ENCODE results near the gene SESN1.
A peak's percentile ranks its signal among the peaks of the same experiment; 100 is the strongest.

The SESN1 gene

GRCh38 chr6:109082188-109082577 lies 12.5 kb downstream of the SESN1 start:
- Mint-ChIP-seq H3K9me3 (no peaks in the 10 kb centered on the region), H3K27ac (no peak overlapping the region), H3K4me3 (no peak overlapping the region), H3K4me1 (peaks cover 2% of the 10 kb centered on the region), H3K36me3 (no peaks in the 10 kb centered on the region)
- no peak for DNase-seq (ENCODE audit: low spot score in 2 of 2)
- ATAC-seq, result peak; percentile 79

- ATAC-seq, result no peak
- no peak overlapping the region for H3K27ac Mint-ChIP-seq
- H3K4me3 Mint-ChIP-seq, result no peak overlapping the region
These were observed 13.0 kb downstream of the SESN1 start for GRCh38 chr6:109081516-109082187.

GRCh38 chr6:109081026-109081425 lies 13.6 kb downstream of the SESN1 start:
- Mint-ChIP-seq H3K9me3 (no peaks in the 10 kb centered on the region), H3K27ac (no peak overlapping the region), H3K36me3 (no peaks in the 10 kb centered on the region), H3K4me1 (peaks cover 6% of the 10 kb centered on the region), H3K4me3 (no peak overlapping the region)
- ATAC-seq (no peak), DNase-seq (ENCODE audit: low spot score in 2 of 2) (no peak)

More at GRCh38 chr6:109081516-109082187, 13.0 kb downstream of the SESN1 start:
- peaks cover 3% of the 10 kb centered on the region for H3K4me1 Mint-ChIP-seq
- H3K9me3 Mint-ChIP-seq, result no peaks in the 10 kb centered on the region
- no peak for DNase-seq (ENCODE audit: low spot score in 2 of 2)
- H3K36me3 Mint-ChIP-seq, result no peaks in the 10 kb centered on the region

- Mint-ChIP-seq H3K4me3 (no peak overlapping the region), H3K36me3 (no peaks in the 10 kb centered on the region), H3K4me1 (peaks cover 6% of the 10 kb centered on the region), H3K27ac (no peak overlapping the region), H3K9me3 (no peaks in the 10 kb centered on the region)
- DNase-seq (ENCODE audit: low spot score in 2 of 2) (no peak), ATAC-seq (no peak)
These were observed 14.7 kb downstream of the SESN1 start for GRCh38 chr6:109079981-109080380.

- H3K9me3 Mint-ChIP-seq, result no peaks in the 10 kb centered on the region
- no peaks in the 10 kb centered on the region for H3K36me3 Mint-ChIP-seq
- ATAC-seq, result no peak
- no peak for DNase-seq (ENCODE audit: low spot score in 2 of 2)
- H3K4me3 Mint-ChIP-seq, result no peak overlapping the region
- H3K27ac Mint-ChIP-seq, result no peak overlapping the region
- peaks cover 13% of the 10 kb centered on the region for H3K4me1 Mint-ChIP-seq
These were observed 18.3 kb downstream of the SESN1 start for GRCh38 chr6:109076377-109076776.

- Mint-ChIP-seq H3K4me1 (peaks cover 17% of the 10 kb centered on the region), H3K9me3 (no peaks in the 10 kb centered on the region), H3K36me3 (no peaks in the 10 kb centered on the region), H3K4me3 (no peak overlapping the region), H3K27ac (no peak overlapping the region)
- ATAC-seq (no peak), DNase-seq (ENCODE audit: low spot score in 2 of 2) (no peak)
These were observed 18.7 kb downstream of the SESN1 start for GRCh38 chr6:109075934-109076333.

- Mint-ChIP-seq H3K27ac (no peak overlapping the region), H3K4me3 (no peak overlapping the region), H3K36me3 (no peaks in the 10 kb centered on the region), H3K4me1 (peaks cover 23% of the 10 kb centered on the region), H3K9me3 (no peaks in the 10 kb centered on the region)
- no peak for DNase-seq (ENCODE audit: low spot score in 2 of 2)
- no peak for ATAC-seq
These were observed 20.6 kb downstream of the SESN1 start for GRCh38 chr6:109074133-109074415.

GRCh38 chr6:109073344-109074132 lies 21.1 kb downstream of the SESN1 start:
- no peaks in the 10 kb centered on the region for H3K9me3 Mint-ChIP-seq
- peaks cover 24% of the 10 kb centered on the region for H3K4me1 Mint-ChIP-seq
- no peaks in the 10 kb centered on the region for H3K36me3 Mint-ChIP-seq
- H3K4me3 Mint-ChIP-seq, result no peak overlapping the region
- ATAC-seq (peak; percentile 66), DNase-seq (ENCODE audit: low spot score in 2 of 2) (peak; percentile 46 to 69)
- no peak overlapping the region for H3K27ac Mint-ChIP-seq

GRCh38 chr6:109071125-109071917 lies 23.3 kb downstream of the SESN1 start:
- no peak for DNase-seq (ENCODE audit: low spot score in 2 of 2)
- Mint-ChIP-seq H3K9me3 (no peaks in the 10 kb centered on the region), H3K4me3 (peak overlapping the region; percentile 64), H3K27ac (peak overlapping the region; percentile 88), H3K4me1 (peaks cover 34% of the 10 kb centered on the region), H3K36me3 (no peaks in the 10 kb centered on the region)
- peak; percentile 53 for ATAC-seq

- no peak for DNase-seq (ENCODE audit: low spot score in 2 of 2)
- Mint-ChIP-seq H3K9me3 (no peaks in the 10 kb centered on the region), H3K4me3 (no peak overlapping the region), H3K27ac (no peak overlapping the region), H3K4me1 (peaks cover 34% of the 10 kb centered on the region), H3K36me3 (no peaks in the 10 kb centered on the region)
- ATAC-seq, result no peak
These were observed 24.9 kb downstream of the SESN1 start for GRCh38 chr6:109069746-109070145.

GRCh38 chr6:109062767-109063352 lies 31.8 kb downstream of the SESN1 start:
- Mint-ChIP-seq H3K36me3 (no peaks in the 10 kb centered on the region), H3K4me3 (no peak overlapping the region), H3K4me1 (peaks cover 62% of the 10 kb centered on the region), H3K9me3 (no peaks in the 10 kb centered on the region), H3K27ac (no peak overlapping the region)
- DNase-seq (ENCODE audit: low spot score in 2 of 2) (no peak), ATAC-seq (no peak)

GRCh38 chr6:109062216-109062615 lies 32.4 kb downstream of the SESN1 start:
- ATAC-seq (no peak), DNase-seq (ENCODE audit: low spot score in 2 of 2) (no peak)
- Mint-ChIP-seq H3K36me3 (no peaks in the 10 kb centered on the region), H3K4me1 (peaks cover 56% of the 10 kb centered on the region), H3K4me3 (no peak overlapping the region), H3K27ac (no peak overlapping the region), H3K9me3 (no peaks in the 10 kb centered on the region)

GRCh38 chr6:109060571-109060970 lies 34.1 kb downstream of the SESN1 start:
- Mint-ChIP-seq H3K27ac (peak overlapping the region; percentile 60), H3K9me3 (no peaks in the 10 kb centered on the region), H3K36me3 (peaks cover under 1% of the 10 kb centered on the region), H3K4me1 (peaks cover 64% of the 10 kb centered on the region), H3K4me3 (no peak overlapping the region)
- ATAC-seq (no peak), DNase-seq (ENCODE audit: low spot score in 2 of 2) (no peak)

- H3K27ac Mint-ChIP-seq, result peak overlapping the region; percentile 60
- peaks cover 64% of the 10 kb centered on the region for H3K4me1 Mint-ChIP-seq
- H3K36me3 Mint-ChIP-seq, result peaks cover 4% of the 10 kb centered on the region
- no peaks in the 10 kb centered on the region for H3K9me3 Mint-ChIP-seq
- peak; percentile 100 for ATAC-seq
- H3K4me3 Mint-ChIP-seq, result peak overlapping the region; percentile 47
- no peak for DNase-seq (ENCODE audit: low spot score in 2 of 2)
These were observed 35.0 kb downstream of the SESN1 start for GRCh38 chr6:109059571-109060021.

- H3K36me3 Mint-ChIP-seq, result peaks cover 4% of the 10 kb centered on the region
- DNase-seq (ENCODE audit: low spot score in 2 of 2) (no peak), ATAC-seq (no peak)
- peaks cover 60% of the 10 kb centered on the region for H3K4me1 Mint-ChIP-seq
- peak overlapping the region; percentile 47 for H3K4me3 Mint-ChIP-seq
- H3K27ac Mint-ChIP-seq, result peak overlapping the region; percentile 60
- H3K9me3 Mint-ChIP-seq, result no peaks in the 10 kb centered on the region
These were observed 35.5 kb downstream of the SESN1 start for GRCh38 chr6:109059153-109059552.
